BJ (cell line): ENCODE measurements around the gene ZNF521. TPM values are rescaled to one million over a fixed set of nuclear protein-coding genes. Genes with fewer than 3 reads are reported as not detected.
A peak's percentile ranks its signal among the peaks of the same experiment; 100 is the strongest.

Source experiments
- CTCF ChIA-PET: fragments of 350-600 bp; formaldehyde crosslinking; extraction: SDS; loops from one replicate; lab custom pipeline; 2021; ENCODE audit warnings: antibody characterized with exemption, inconsistent platforms; lab: Yijun Ruan, JAX
- POLR2A ChIA-PET: fragments of 300-600 bp; sonication (Branson Sonifier 250); formaldehyde crosslinking; extraction: SDS; loops from one replicate; lab custom pipeline; 2021; ENCODE audit warnings: antibody characterized with exemption; lab: Charles Lee
- DNase-seq: peaks from one replicate; pipeline ENCODE4 v3.0.0-alpha.2; 2011; ENCODE audit warnings: low read depth
- H3K27me3 ChIP-seq: 2 replicates; pipeline ENCODE4 v1.6.0; 2011; ENCODE audit warnings: low read length; ENCODE audit not compliant: control insufficient read depth, insufficient read depth
- H3K36me3 ChIP-seq: 2 replicates; pipeline ENCODE4 v1.5.1; 2011; ENCODE audit warnings: low read length; ENCODE audit not compliant: control insufficient read depth, insufficient read depth
- H3K4me3 ChIP-seq: 2 replicates; pipeline ENCODE4 v1.5.1; 2011; ENCODE audit warnings: low read depth, mild to moderate bottlenecking, control low read depth, low read length
- CTCF ChIP-seq: IDR thresholded peaks from 2 replicates; pipeline ENCODE4 v1.5.1; 2011; ENCODE audit warnings: low read depth, mild to moderate bottlenecking, control low read depth, inconsistent platforms, low read length, moderate library complexity; ENCODE audit not compliant: insufficient read depth
- polyA plus RNA-seq: library from polyadenylated mRNA; depleted of rRNA; stranded (reverse); fragments of >200 nt; gene quantifications from 2 replicates; pipeline ENCODE4 v1.2.3, GENCODE V29; 2011

The ZNF521 gene
- polyA plus RNA-seq, 1 experiment = 29.3 TPM

GRCh38 chr18:25262920-25263319, 89.0 kb downstream of the ZNF521 start:
- DNase-seq = peak; percentile 86
- ChIA-PET CTCF (interaction anchor here (1.3 to 1.7 kb wide), 2 partner anchors 11 to 24 kb away, joined by 4 to 5 read pairs; no protein-coding TSS in a partner anchor), POLR2A (no interaction called here)
- no peak for TF ChIP-seq CTCF
- no peaks in the 10 kb centered on the region for H3K27me3 ChIP-seq
- no peak overlapping the region for H3K4me3 ChIP-seq
- H3K36me3 ChIP-seq = no peaks in the 10 kb centered on the region

GRCh38 chr18:25261768-25262167, 90.2 kb downstream of the ZNF521 start:
- Histone ChIP-seq H3K36me3 (no peaks in the 10 kb centered on the region), H3K4me3 (no peak overlapping the region), H3K27me3 (no peaks in the 10 kb centered on the region)
- no peak for DNase-seq
- ChIA-PET CTCF (no interaction called here), POLR2A (no interaction called here)
- TF ChIP-seq CTCF = no peak

GRCh38 chr18:25256439-25256838, 95.5 kb downstream of the ZNF521 start:
- no peak for DNase-seq
- Histone ChIP-seq H3K27me3 (no peaks in the 10 kb centered on the region), H3K36me3 (no peaks in the 10 kb centered on the region), H3K4me3 (no peak overlapping the region)
- ChIA-PET POLR2A (no interaction called here), CTCF (no interaction called here)
- TF ChIP-seq CTCF = no peak

- H3K27me3 ChIP-seq = no peaks in the 10 kb centered on the region
- H3K36me3 ChIP-seq = no peaks in the 10 kb centered on the region
- no peak overlapping the region for H3K4me3 ChIP-seq
- ChIA-PET CTCF (no interaction called here), POLR2A (no interaction called here)
- no peak for TF ChIP-seq CTCF
- DNase-seq = no peak
Observed at GRCh38 chr18:25253779-25254178, 98.2 kb downstream of the ZNF521 start.

GRCh38 chr18:25253136-25253535, 98.8 kb downstream of the ZNF521 start:
- ChIA-PET CTCF (no interaction called here), POLR2A (no interaction called here)
- TF ChIP-seq CTCF = no peak
- Histone ChIP-seq H3K4me3 (no peak overlapping the region), H3K36me3 (no peaks in the 10 kb centered on the region), H3K27me3 (no peaks in the 10 kb centered on the region)
- no peak for DNase-seq
